ENCODE measurements around the gene SMG6.

The SMG6 gene

GRCh38 chr17:2047590-2047989, 256.0 kb downstream of the SMG6 start:
- DNase-seq (ENCODE audit: low spot score): no peak
- in situ Hi-C loops (cut with MboI; ENCODE audit: low pct_unique_long_range_greater_than_20kb, low sequenced_read_pairs, unreplicated experiment): loop anchor here (25.0 kb wide), 1 partner anchor 335 kb away; the partner anchor contains the start of genes TLCD2 and WDR81
- no peak for TF ChIP-seq CTCF (IDR thresholded peaks at IDR 0.05; ENCODE audit: extremely low read depth, insufficient read depth, missing control alignments)

- in situ Hi-C loops (cut with MboI; ENCODE audit: low pct_unique_long_range_greater_than_20kb, low sequenced_read_pairs, unreplicated experiment): loop anchor here (25.0 kb wide), 1 partner anchor 332 kb away; the partner anchor contains the start of genes TLCD2 and WDR81
- TF ChIP-seq CTCF (IDR thresholded peaks at IDR 0.05; ENCODE audit: extremely low read depth, insufficient read depth, missing control alignments): no peak
- no peak for DNase-seq (ENCODE audit: low spot score)
Observed at GRCh38 chr17:2044263-2044894, 259.2 kb downstream of the SMG6 start.

- DNase-seq (ENCODE audit: low spot score): no peak
- in situ Hi-C loops (cut with MboI; ENCODE audit: low pct_unique_long_range_greater_than_20kb, low sequenced_read_pairs, unreplicated experiment): loop anchor here (25.0 kb wide), 1 partner anchor 331 kb away; the partner anchor contains the start of genes TLCD2 and WDR81
Observed at GRCh38 chr17:2043785-2044184, 259.8 kb downstream of the SMG6 start.

GRCh38 chr17:2042933-2043332, 260.7 kb downstream of the SMG6 start:
- no peak for DNase-seq (ENCODE audit: low spot score)
- peak; percentile 20 for TF ChIP-seq CTCF (IDR thresholded peaks at IDR 0.05; ENCODE audit: extremely low read depth, insufficient read depth, missing control alignments)
- in situ Hi-C loops (cut with MboI; ENCODE audit: low pct_unique_long_range_greater_than_20kb, low sequenced_read_pairs, unreplicated experiment): loop anchor here (25.0 kb wide), 1 partner anchor 331 kb away; the partner anchor contains the start of genes TLCD2 and WDR81

More at GRCh38 chr17:2043785-2044184, 259.8 kb downstream of the SMG6 start:
- no peak for TF ChIP-seq CTCF (IDR thresholded peaks at IDR 0.05; ENCODE audit: extremely low read depth, insufficient read depth, missing control alignments)

GRCh38 chr17:2042390-2042847, 261.2 kb downstream of the SMG6 start:
- in situ Hi-C loops (cut with MboI; ENCODE audit: low pct_unique_long_range_greater_than_20kb, low sequenced_read_pairs, unreplicated experiment): loop anchor here (25.0 kb wide), 1 partner anchor 330 kb away; the partner anchor contains the start of genes TLCD2 and WDR81
- no peak for TF ChIP-seq CTCF (IDR thresholded peaks at IDR 0.05; ENCODE audit: extremely low read depth, insufficient read depth, missing control alignments)
- DNase-seq (ENCODE audit: low spot score): no peak

- in situ Hi-C loops (cut with MboI; ENCODE audit: low pct_unique_long_range_greater_than_20kb, low sequenced_read_pairs, unreplicated experiment): loop anchor here (25.0 kb wide), 1 partner anchor 329 kb away; the partner anchor contains the start of genes TLCD2 and WDR81
- peak; percentile 62 for TF ChIP-seq CTCF (IDR thresholded peaks at IDR 0.05; ENCODE audit: extremely low read depth, insufficient read depth, missing control alignments)
- peak; percentile 99 for DNase-seq (ENCODE audit: low spot score)
Observed at GRCh38 chr17:2041561-2042389, 261.8 kb downstream of the SMG6 start, which contains the start of gene OVCA2. Gene OVCA2, plus strand, starts transcription at chr17:2042022. Its CDS starts 26 bp downstream, at chr17:2042048.

Measured in GM13977 (cell line).